GM19372 (cell line): Measurements from ENCODE around the gene FNIP2.
"Not testable (repeated sequence)": the region's sequence is repeated elsewhere in the genome, so short reads cannot be mapped to it uniquely, and the experiment has no call there.

Experiments used
- ATAC-seq: cut with Tn5 transposase; IDR thresholded peaks from one replicate; pipeline ENCODE4 v1.9.1; 2021; ENCODE audit warnings: mild to moderate bottlenecking, low read depth, moderate library complexity; ENCODE audit not compliant: unreplicated experiment

Gene FNIP2

GRCh38 chr4:158941895-158942294, 173.1 kb downstream of the FNIP2 start:
- no peak for ATAC-seq

- ATAC-seq, result no peak
Measured at GRCh38 chr4:158945529-158946108, 176.8 kb downstream of the FNIP2 start.

GRCh38 chr4:158946825-158947224, 178.0 kb downstream of the FNIP2 start:
- no peak for ATAC-seq

GRCh38 chr4:158948071-158948470, 179.2 kb downstream of the FNIP2 start:
- ATAC-seq, result no peak

- ATAC-seq, result no peak
Measured at GRCh38 chr4:158949099-158949498, 180.3 kb downstream of the FNIP2 start.

GRCh38 chr4:158952221-158952774, 183.5 kb downstream of the FNIP2 start:
- not testable (repeated sequence) for ATAC-seq

GRCh38 chr4:158956345-158956744, 187.5 kb downstream of the FNIP2 start:
- ATAC-seq, result not testable (repeated sequence)

GRCh38 chr4:158956918-158957317, 188.1 kb downstream of the FNIP2 start:
- not testable (repeated sequence) for ATAC-seq
